Endodermal cell (in vitro differentiated cells): Measurements from ENCODE around the gene RPS2. TPM values are rescaled to one million over a fixed set of nuclear protein-coding genes. Genes with fewer than 3 reads are reported as not detected.
A peak's percentile ranks its signal among the peaks of the same experiment; 100 is the strongest.

ENCODE experiments used
- DNase-seq: peaks from one replicate; pipeline ENCODE4 v3.0.0-alpha.2; 2017
- H3K27ac ChIP-seq: 2 replicates; pipeline ENCODE4 v1.5.1; 2013; ENCODE audit warnings: mild to moderate bottlenecking, low read depth, low read length, moderate library complexity
- H3K27me3 ChIP-seq: 2 replicates; pipeline ENCODE4 v1.6.1; 2013; ENCODE audit warnings: mild to moderate bottlenecking, low read length, moderate library complexity; ENCODE audit not compliant: insufficient read depth, control insufficient read depth, poor library complexity, severe bottlenecking
- H3K36me3 ChIP-seq: 2 replicates; pipeline ENCODE4 v1.7.0; 2013; ENCODE audit warnings: mild to moderate bottlenecking, low read length, moderate library complexity; ENCODE audit not compliant: control insufficient read depth, insufficient read depth
- H3K4me1 ChIP-seq: one replicate; pipeline ENCODE4 v1.7.0; 2013; ENCODE audit warnings: low read length; ENCODE audit not compliant: control insufficient read depth, insufficient read depth
- H3K4me3 ChIP-seq: 2 replicates; pipeline ENCODE4 v1.5.1; 2013; ENCODE audit warnings: mild to moderate bottlenecking, low read length, moderate library complexity
- H3K9ac ChIP-seq: 2 replicates; pipeline ENCODE4 v1.6.1; 2013; ENCODE audit warnings: mild to moderate bottlenecking, low read length, moderate library complexity; ENCODE audit not compliant: poor library complexity, severe bottlenecking; ENCODE audit errors: extremely low read depth
- H3K9me3 ChIP-seq: 2 replicates; pipeline ENCODE4 v1.6.1; 2013; ENCODE audit warnings: mild to moderate bottlenecking, low read length, moderate library complexity; ENCODE audit not compliant: control insufficient read depth
- H3K27ac Mint-ChIP-seq: 2 replicates; pipeline ENCODE4 v1.8.0; 2020; ENCODE audit warnings: mixed read lengths
- H3K27me3 Mint-ChIP-seq: 2 replicates; pipeline ENCODE4 v1.8.0; 2021; ENCODE audit warnings: mild to moderate bottlenecking, mixed read lengths; ENCODE audit not compliant: insufficient read depth
- H3K36me3 Mint-ChIP-seq: 2 replicates; pipeline ENCODE4 v1.8.0; 2020; ENCODE audit warnings: low read depth, mixed read lengths
- H3K4me1 Mint-ChIP-seq: 2 replicates; pipeline ENCODE4 v1.8.0; 2020; ENCODE audit warnings: mixed read lengths
- H3K4me3 Mint-ChIP-seq: 2 replicates; pipeline ENCODE4 v1.8.0; 2020; ENCODE audit warnings: mild to moderate bottlenecking, moderate library complexity, mixed read lengths
- H3K9me3 Mint-ChIP-seq: 2 replicates; pipeline ENCODE4 v1.8.0; 2020; ENCODE audit warnings: mild to moderate bottlenecking, mixed read lengths
- CTCF ChIP-seq: fragments of 200-600 bp; sonication (generic); conservative IDR thresholded peaks from 2 replicates; pipeline ENCODE4 v1.5.0; 2021; ENCODE audit warnings: antibody characterized with exemption, mild to moderate bottlenecking
- WGBS, 2 experiments: methylation state at CpG; one replicate each; pipeline versions ENCODE4 v1.1.5 to v1.1.7; 2013; ENCODE audit warnings: missing lambda C conversion rate in 2 of 2, mixed read lengths in 1 of 2; ENCODE audit not compliant: insufficient coverage in 1 of 2, insufficient read length in 1 of 2; 5-methylcytosine and 5-hydroxymethylcytosine counted together
- total RNA-seq, 2 donors: library from RNA; stranded (reverse); fragmentation: NEBNext Ultra II Directional in 1 of 2; extraction: Animal tissue kit (Norgen Biotek cat#: 25700) in 1 of 2; gene quantifications; 2 replicates in 1 of 2; 3 replicates in 1 of 2; pipeline ENCODE4 v1.2.1, GENCODE V29; 2021

RPS2 gene
- total RNA-seq, 2 donors from 2014 or later, result 3,064 to 3,492 TPM

- Histone ChIP-seq H3K27me3 (peaks cover 34% of the 10 kb centered on the region), H3K9ac (no peak overlapping the region), H3K27ac (no peak overlapping the region), H3K4me1 (peaks cover 3% of the 10 kb centered on the region), H3K4me3 (no peak overlapping the region), H3K36me3 (peaks cover 7% of the 10 kb centered on the region), H3K9me3 (no peaks in the 10 kb centered on the region)
- H3K9me3 Mint-ChIP-seq, result no peaks in the 10 kb centered on the region
- WGBS, 2 experiments, result 78 to 92% methylated on average over 19 to 50 of the region's 50 CpGs
- DNase-seq, result peak; percentile 83
- no peak overlapping the region for H3K27ac Mint-ChIP-seq
- H3K27me3 Mint-ChIP-seq, result peaks cover 41% of the 10 kb centered on the region
- peaks cover 8% of the 10 kb centered on the region for H3K36me3 Mint-ChIP-seq
- TF ChIP-seq CTCF, result no peak
- no peak overlapping the region for H3K4me3 Mint-ChIP-seq
- peaks cover 1% of the 10 kb centered on the region for H3K4me1 Mint-ChIP-seq
Measured at GRCh38 chr16:1992704-1993317, 28.2 kb upstream of the RPS2 start.

- H3K4me3 ChIP-seq, result no peak overlapping the region
- no peak overlapping the region for H3K27ac ChIP-seq
Measured at GRCh38 chr16:1991948-1992703, 27.5 kb upstream of the RPS2 start.

GRCh38 chr16:1991588-1991947 is 26.9 kb upstream of the RPS2 start:
- no peak for TF ChIP-seq CTCF
- no peak overlapping the region for H3K27ac Mint-ChIP-seq
- Histone ChIP-seq H3K27ac (no peak overlapping the region), H3K36me3 (peaks cover 7% of the 10 kb centered on the region), H3K4me1 (peaks cover 3% of the 10 kb centered on the region), H3K4me3 (no peak overlapping the region), H3K27me3 (peaks cover 37% of the 10 kb centered on the region), H3K9ac (no peak overlapping the region), H3K9me3 (no peaks in the 10 kb centered on the region)
- H3K27me3 Mint-ChIP-seq, result peaks cover 41% of the 10 kb centered on the region
- DNase-seq, result no peak
- H3K9me3 Mint-ChIP-seq, result no peaks in the 10 kb centered on the region
- peaks cover 10% of the 10 kb centered on the region for H3K36me3 Mint-ChIP-seq
- WGBS, 2 experiments, result 25 to 32% methylated on average over 22 of the region's 22 CpGs
- peaks cover 1% of the 10 kb centered on the region for H3K4me1 Mint-ChIP-seq
- peak overlapping the region; percentile 53 for H3K4me3 Mint-ChIP-seq

More at GRCh38 chr16:1991948-1992703, 27.5 kb upstream of the RPS2 start:
- H3K27me3 ChIP-seq, result peaks cover 37% of the 10 kb centered on the region
- Mint-ChIP-seq H3K27ac (no peak overlapping the region), H3K36me3 (peaks cover 5% of the 10 kb centered on the region), H3K27me3 (peaks cover 41% of the 10 kb centered on the region), H3K9me3 (no peaks in the 10 kb centered on the region), H3K4me3 (peak overlapping the region; percentile 53), H3K4me1 (peaks cover 1% of the 10 kb centered on the region)
- H3K36me3 ChIP-seq, result peaks cover 2% of the 10 kb centered on the region
- H3K9ac ChIP-seq, result no peak overlapping the region
- peaks cover 3% of the 10 kb centered on the region for H3K4me1 ChIP-seq
- no peak for TF ChIP-seq CTCF
- peak; percentile 100 for DNase-seq
- 14 to 25% methylated on average over 41 to 96 of the region's 96 CpGs for WGBS, 2 experiments
- H3K9me3 ChIP-seq, result no peaks in the 10 kb centered on the region
